ENCODE data around the gene ARHGEF1. TPM values are rescaled to one million over a fixed set of nuclear protein-coding genes. Genes with fewer than 3 reads are reported as not detected.

ARHGEF1 gene
- total RNA-seq, 1 donor = 35.0 TPM

DNA sequence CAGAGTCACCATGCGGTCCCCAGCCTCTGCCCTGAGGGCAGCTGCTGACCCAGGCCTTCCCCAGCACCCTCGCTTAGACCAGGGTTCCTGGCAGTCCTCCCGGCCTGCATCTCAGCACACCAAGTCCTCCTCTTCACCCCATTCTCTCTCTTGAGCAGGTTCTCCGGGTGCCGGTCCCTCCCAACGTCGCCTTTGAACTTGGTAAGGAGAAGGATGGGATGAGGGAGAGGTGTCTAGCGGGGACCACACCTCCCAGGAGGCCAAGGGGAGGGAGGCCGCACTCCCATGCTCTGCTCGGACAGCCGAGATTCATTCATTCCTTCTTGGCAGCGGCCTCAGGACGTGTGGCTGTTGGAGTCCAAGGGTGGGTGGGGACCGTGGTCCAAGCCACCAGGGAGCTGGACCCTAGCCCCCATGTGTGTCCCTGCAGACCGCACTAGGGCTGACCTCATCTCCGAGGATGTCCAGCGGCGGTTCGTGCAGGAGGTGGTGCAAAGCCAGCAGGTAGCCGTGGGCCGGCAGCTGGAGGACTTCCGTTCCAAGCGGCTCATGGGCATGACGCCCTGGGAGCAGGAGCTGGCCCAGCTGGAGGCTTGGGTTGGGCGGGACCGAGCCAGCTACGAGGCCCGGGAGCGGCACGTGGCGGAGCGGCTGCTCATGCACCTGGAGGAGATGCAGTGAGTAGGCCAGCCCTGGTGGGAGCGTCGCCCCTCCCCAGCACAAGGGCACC, 9.4 kb downstream of the ARHGEF1 start:
- TF ChIP-seq, protein P1, sequence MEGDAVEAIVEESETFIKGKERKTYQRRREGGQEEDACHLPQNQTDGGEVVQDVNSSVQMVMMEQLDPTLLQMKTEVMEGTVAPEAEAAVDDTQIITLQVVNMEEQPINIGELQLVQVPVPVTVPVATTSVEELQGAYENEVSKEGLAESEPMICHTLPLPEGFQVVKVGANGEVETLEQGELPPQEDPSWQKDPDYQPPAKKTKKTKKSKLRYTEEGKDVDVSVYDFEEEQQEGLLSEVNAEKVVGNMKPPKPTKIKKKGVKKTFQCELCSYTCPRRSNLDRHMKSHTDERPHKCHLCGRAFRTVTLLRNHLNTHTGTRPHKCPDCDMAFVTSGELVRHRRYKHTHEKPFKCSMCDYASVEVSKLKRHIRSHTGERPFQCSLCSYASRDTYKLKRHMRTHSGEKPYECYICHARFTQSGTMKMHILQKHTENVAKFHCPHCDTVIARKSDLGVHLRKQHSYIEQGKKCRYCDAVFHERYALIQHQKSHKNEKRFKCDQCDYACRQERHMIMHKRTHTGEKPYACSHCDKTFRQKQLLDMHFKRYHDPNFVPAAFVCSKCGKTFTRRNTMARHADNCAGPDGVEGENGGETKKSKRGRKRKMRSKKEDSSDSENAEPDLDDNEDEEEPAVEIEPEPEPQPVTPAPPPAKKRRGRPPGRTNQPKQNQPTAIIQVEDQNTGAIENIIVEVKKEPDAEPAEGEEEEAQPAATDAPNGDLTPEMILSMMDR (IDR thresholded peaks at IDR 0.05; ENCODE audit: insufficient read depth, low read depth, low read length) = no peak
- no peak overlapping the region for H3K4me3 ChIP-seq (ENCODE audit: low read depth, low read length)
- DNase-seq (ENCODE audit: low read depth) = no peak

DNA sequence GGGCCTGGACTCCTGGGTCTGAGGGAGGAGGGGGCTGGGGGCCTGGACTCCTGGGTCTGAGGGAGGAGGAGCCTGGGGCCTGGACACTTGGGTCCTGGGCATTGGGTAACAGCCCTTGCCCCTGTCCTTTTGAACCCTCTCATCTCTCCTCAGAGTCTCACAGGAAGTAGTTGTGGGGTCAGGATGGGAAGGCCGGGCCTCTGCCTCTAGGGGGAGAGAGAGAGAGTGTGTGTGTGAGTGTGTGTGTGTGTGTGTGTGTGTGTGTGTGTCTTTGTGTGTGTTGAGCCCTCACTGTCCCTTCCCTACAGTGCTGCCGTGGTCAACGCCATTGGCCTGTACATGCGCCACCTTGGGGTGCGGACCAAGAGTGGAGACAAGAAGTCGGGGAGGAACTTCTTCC, 10.9 kb downstream of the ARHGEF1 start:
- no peak overlapping the region for H3K4me3 ChIP-seq (ENCODE audit: low read depth, low read length)
- DNase-seq (ENCODE audit: low read depth) = no peak
- TF ChIP-seq, protein P1 (IDR thresholded peaks at IDR 0.05; ENCODE audit: insufficient read depth, low read depth, low read length) = peak; percentile 11

DNA sequence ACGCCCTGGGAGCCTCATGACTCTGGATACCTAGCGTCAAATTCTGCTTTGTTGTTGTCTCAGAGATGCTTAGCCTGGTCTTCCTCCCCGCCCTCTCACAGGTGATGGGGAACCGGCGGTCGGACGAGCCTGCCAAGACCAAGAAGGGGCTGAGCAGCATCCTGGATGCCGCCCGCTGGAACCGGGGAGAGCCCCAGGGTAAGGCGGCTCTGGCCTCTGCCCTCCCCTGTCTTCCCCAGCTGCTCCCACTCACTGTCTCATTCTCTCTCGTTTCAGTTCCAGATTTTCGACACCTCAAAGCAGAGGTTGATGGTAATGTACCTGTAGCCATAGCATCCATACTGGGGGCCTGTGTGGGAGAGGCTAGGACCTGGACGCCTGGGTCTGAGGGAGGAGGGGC, 11.4 kb downstream of the ARHGEF1 start:
- no peak for DNase-seq (ENCODE audit: low read depth)
- no peak overlapping the region for H3K4me3 ChIP-seq (ENCODE audit: low read depth, low read length)
- TF ChIP-seq, protein P1 (IDR thresholded peaks at IDR 0.05; ENCODE audit: insufficient read depth, low read depth, low read length) = no peak

DNA sequence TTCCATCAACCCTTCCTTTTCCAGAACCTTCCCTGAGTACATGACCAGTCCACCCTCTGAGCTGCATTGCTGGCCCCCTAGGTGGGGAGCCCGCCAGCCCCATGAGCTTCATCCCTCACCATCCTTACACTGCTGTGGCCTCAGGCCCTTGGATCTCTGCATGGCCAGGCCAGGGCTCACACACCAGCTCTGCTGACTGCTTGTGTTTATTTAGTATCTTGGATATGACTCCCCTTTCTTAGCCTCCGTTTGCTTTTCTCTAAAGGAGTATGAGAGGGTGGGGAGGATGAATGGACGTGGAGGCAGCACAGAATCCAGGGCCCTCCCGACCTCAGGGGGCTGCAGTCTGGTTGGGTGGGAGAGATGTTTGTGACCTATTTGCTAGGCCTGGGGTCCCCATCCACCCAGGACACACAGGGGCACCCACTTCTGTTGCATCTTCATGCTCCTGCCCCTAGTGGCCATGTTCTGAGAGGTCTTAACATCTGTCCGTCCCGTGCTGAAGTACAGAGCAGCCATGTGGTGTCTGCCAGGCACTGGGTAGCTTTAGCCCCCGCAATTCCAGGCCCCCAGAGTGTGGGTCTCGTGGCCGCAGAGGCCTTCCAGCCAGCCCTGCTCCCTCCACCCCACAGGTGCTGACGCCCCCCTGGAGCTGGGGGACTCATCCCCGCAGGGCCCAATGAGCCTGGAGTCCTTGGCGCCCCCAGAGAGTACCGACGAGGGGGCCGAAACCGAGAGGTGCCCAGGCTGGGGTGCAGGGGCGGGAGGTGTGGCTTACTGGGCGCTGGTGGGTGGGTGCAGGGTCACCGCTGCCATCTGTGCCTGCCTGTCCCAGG, 13.0 kb downstream of the ARHGEF1 start:
- no peak overlapping the region for H3K4me3 ChIP-seq (ENCODE audit: low read depth, low read length)
- TF ChIP-seq, protein P1 (IDR thresholded peaks at IDR 0.05; ENCODE audit: insufficient read depth, low read depth, low read length) = peak; percentile 19
- DNase-seq (ENCODE audit: low read depth) = no peak

DNA sequence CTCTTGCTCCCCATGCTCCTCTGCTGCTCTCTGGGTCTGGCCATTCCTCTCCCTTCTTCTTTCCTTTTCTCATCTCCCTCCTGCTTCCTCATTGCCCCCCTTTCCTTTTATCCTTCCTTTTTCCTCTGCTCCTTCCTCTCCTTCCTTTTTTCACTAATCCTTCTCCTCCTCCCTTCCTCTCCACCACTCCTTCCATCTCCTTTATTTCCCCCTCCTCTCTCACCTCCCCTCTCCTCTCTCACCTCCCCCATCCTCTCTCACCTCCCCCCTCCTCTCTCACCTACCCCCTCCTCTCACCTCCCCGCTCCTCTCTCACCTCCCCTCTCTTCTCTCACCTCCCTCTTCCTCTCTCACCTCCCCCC, 13.6 kb downstream of the ARHGEF1 start:
- DNase-seq (ENCODE audit: low read depth) = no peak
- no peak overlapping the region for H3K4me3 ChIP-seq (ENCODE audit: low read depth, low read length)
- TF ChIP-seq, protein P1 (IDR thresholded peaks at IDR 0.05; ENCODE audit: insufficient read depth, low read depth, low read length) = no peak

DNA sequence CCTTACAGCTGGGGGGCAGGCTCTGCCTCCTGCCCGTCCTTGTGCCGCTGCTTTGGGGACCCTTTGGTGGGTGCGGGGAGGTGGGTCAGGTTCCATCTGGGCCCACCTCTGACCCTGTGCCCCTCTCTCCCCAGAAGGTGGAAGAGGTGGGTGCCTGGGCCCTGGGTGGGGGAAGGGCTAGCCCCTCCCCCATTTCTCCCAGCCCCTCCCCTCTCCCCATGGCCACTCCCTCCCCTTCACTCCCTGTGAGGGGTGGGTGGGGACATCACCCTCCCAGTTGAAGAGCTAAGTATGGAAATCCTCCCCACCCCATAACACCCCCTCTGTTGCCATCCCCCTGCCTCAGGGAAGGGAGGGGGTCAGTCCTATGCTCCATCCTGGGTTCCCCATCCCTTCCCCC, 14.2 kb downstream of the ARHGEF1 start:
- TF ChIP-seq, protein P1 (IDR thresholded peaks at IDR 0.05; ENCODE audit: insufficient read depth, low read depth, low read length) = no peak
- no peak for DNase-seq (ENCODE audit: low read depth)

More for the DNA sequence above, 14.2 kb downstream of the ARHGEF1 start:
- no peak overlapping the region for H3K4me3 ChIP-seq (ENCODE audit: low read depth, low read length)

Data from fibroblast of villous mesenchyme (primary cell).